HCT116 (cell line): ENCODE measurements around the gene ZBED6. TPM values are rescaled to one million over a fixed set of nuclear protein-coding genes. Genes with fewer than 3 reads are reported as not detected.
"Not testable (repeated sequence)": the region's sequence is repeated elsewhere in the genome, so short reads cannot be mapped to it uniquely, and the experiment has no call there.

Experiments
- ATAC-seq: fragments of 200-7000 bp; cut with Tn5 transposase; 2 replicates; pipeline ENCODE4 v1.9.1; 2020; ENCODE audit warnings: mild to moderate bottlenecking, moderate library complexity
- BruUV-seq: library from RNA; stranded (reverse); fragments of 400-500 nt; replicated peaks from 2 replicates; lab custom pipeline; 2021; lab: Mats Ljungman, UMichigan
- CTCF ChIA-PET: fragments of 300-600 bp; sonication (Branson Sonifier 250); formaldehyde crosslinking; loops from one replicate; lab custom pipeline; 2021; ENCODE audit warnings: antibody characterized with exemption; lab: Charles Lee
- POLR2A ChIA-PET: fragments of 300-600, 350-600 bp; sonication (Branson Sonifier 250); formaldehyde crosslinking; loops from one replicate; lab custom pipeline; 2021; ENCODE audit warnings: antibody characterized with exemption; lab: Charles Lee
- RAD21 ChIA-PET, 2 experiments: fragments of 300-600 bp; sonication (Branson Sonifier 250); formaldehyde crosslinking; loops; one replicate each; lab custom pipeline; 2023; ENCODE audit warnings: low total read pairs in 2 of 2; ENCODE audit not compliant: uncharacterized antibody in 2 of 2, unreplicated experiment in 2 of 2, low non-redundant PET in 1 of 2; lab: Charles Lee
- DNase-seq: peaks from one replicate; pipeline ENCODE4 v3.0.0-alpha.2; 2010; ENCODE audit warnings: low read depth, low spot score
- H2AFZ ChIP-seq: fragments of 200-600 bp; shearing (Covaris generic), sonication (generic); 2 replicates; pipeline ENCODE4 v1.6.1; 2017; ENCODE audit warnings: low read depth, mixed run types, mixed read lengths, antibody characterized with exemption, low read length; ENCODE audit not compliant: poor library complexity, severe bottlenecking
- H3K27ac ChIP-seq: 2 replicates; pipeline ENCODE4 v1.5.1; 2012; ENCODE audit warnings: low read depth, low read length
- H3K27me3 ChIP-seq: fragments of 200-600 bp; sonication (generic); 2 replicates; pipeline ENCODE4 v1.6.1; 2016; ENCODE audit warnings: mixed run types, low read length, mixed read lengths; ENCODE audit not compliant: insufficient read depth
- H3K36me3 ChIP-seq, 2 experiments: fragments of 200-500 bp in 1 of 2; fragments of 200-600 bp in 1 of 2; sonication (Bioruptor generic) in 1 of 2; sonication (generic) in 1 of 2; 2 replicates each; pipeline versions ENCODE4 v1.5.1 to v1.6.1; 2014 to 2016; ENCODE audit warnings: low read length in 2 of 2, inconsistent platforms in 1 of 2, mixed read lengths in 1 of 2, mixed run types in 1 of 2; ENCODE audit not compliant: insufficient read depth in 2 of 2, control insufficient read depth in 1 of 2
- H3K4me1 ChIP-seq, 2 experiments: fragments of 200-600 bp in 1 of 2; sonication (generic) in 1 of 2; 2 replicates each; pipeline versions ENCODE4 v1.5.1 to v1.6.1; 2012 to 2017; ENCODE audit warnings: low read length in 2 of 2, inconsistent platforms in 1 of 2, mild to moderate bottlenecking in 1 of 2, mixed read lengths in 1 of 2, mixed run types in 1 of 2, moderate library complexity in 1 of 2; ENCODE audit not compliant: insufficient read depth in 2 of 2, control insufficient read depth in 1 of 2
- H3K4me2 ChIP-seq: fragments of 200-600 bp; sonication (generic); 2 replicates; pipeline ENCODE4 v1.6.1; 2017; ENCODE audit warnings: mixed run types, low read length, mixed read lengths
- H3K4me3 ChIP-seq, 2 experiments: fragments of 200-600 bp in 1 of 2; sonication (generic) in 1 of 2; replicated peaks in 1 of 2; 2 replicates each; pipeline ENCODE4 v1.5.1; 2011 to 2016; ENCODE audit warnings: low read length in 2 of 2, control low read depth in 1 of 2, low read depth in 1 of 2, mild to moderate bottlenecking in 1 of 2, mixed read lengths in 1 of 2, mixed run types in 1 of 2
- H3K79me2 ChIP-seq: fragments of 200-600 bp; sonication (generic); 2 replicates; pipeline ENCODE4 v1.6.1; 2017; ENCODE audit warnings: mild to moderate bottlenecking, mixed run types, low read length, moderate library complexity, mixed read lengths; ENCODE audit not compliant: insufficient read depth
- H3K9ac ChIP-seq: fragments of 200-600 bp; sonication (generic); 2 replicates; pipeline ENCODE4 v1.6.1; 2016; ENCODE audit warnings: low read length, mixed read lengths
- H3K9me2 ChIP-seq: fragments of 200-600 bp; sonication (generic), shearing (Covaris generic); 2 replicates; pipeline ENCODE4 v1.6.1; 2017; ENCODE audit warnings: mixed run types, mild to moderate bottlenecking, moderate library complexity; ENCODE audit not compliant: insufficient read depth
- H3K9me3 ChIP-seq, 2 experiments: fragments of 200-500 bp in 1 of 2; fragments of 200-600 bp in 1 of 2; sonication (Bioruptor generic) in 1 of 2; sonication (generic) in 1 of 2; 2 replicates each; pipeline ENCODE4 v1.6.1; 2014 to 2017; ENCODE audit warnings: low read length in 2 of 2, mixed read lengths in 2 of 2, inconsistent platforms in 1 of 2, low read depth in 1 of 2, mild to moderate bottlenecking in 1 of 2, mixed run types in 1 of 2, moderate library complexity in 1 of 2; ENCODE audit not compliant: control insufficient read depth in 1 of 2, insufficient read depth in 1 of 2
- H4K20me1 ChIP-seq: fragments of 200-600 bp; sonication (generic), shearing (Covaris generic); 2 replicates; pipeline ENCODE4 v1.6.1; 2017; ENCODE audit warnings: mixed run types, mild to moderate bottlenecking, moderate library complexity; ENCODE audit not compliant: insufficient read depth
- CBX3 ChIP-seq: IDR thresholded peaks from 2 replicates; pipeline ENCODE4 v1.6.1; 2012; ENCODE audit warnings: low read depth
- CEBPB ChIP-seq: IDR thresholded peaks from 2 replicates; pipeline ENCODE4 v1.6.1; 2012; ENCODE audit warnings: low read depth
- CTCF ChIP-seq, 3 experiments: fragments of 200-600 bp in 1 of 3; sonication (generic) in 1 of 3; IDR thresholded peaks in 2 of 3; conservative IDR thresholded peaks in 1 of 3; 2 replicates each; pipeline ENCODE4 v1.5.1; 2012 to 2017; ENCODE audit warnings: low read depth in 2 of 3, low read length in 2 of 3, antibody characterized with exemption in 1 of 3, borderline replicate concordance in 1 of 3, control low read depth in 1 of 3, mild to moderate bottlenecking in 1 of 3, mixed read lengths in 1 of 3, mixed run types in 1 of 3, moderate library complexity in 1 of 3; ENCODE audit not compliant: insufficient read depth in 1 of 3
- EGR1 ChIP-seq: IDR thresholded peaks from 2 replicates; pipeline ENCODE4 v1.6.1; 2012; ENCODE audit warnings: low read depth
- ELF1 ChIP-seq: IDR thresholded peaks from 2 replicates; pipeline ENCODE4 v1.6.1; 2012; ENCODE audit warnings: low read depth, borderline replicate concordance
- EZH2 ChIP-seq: fragments of 200-600 bp; sonication (generic); IDR thresholded peaks from 2 replicates; pipeline ENCODE4 v1.6.1; 2017; ENCODE audit warnings: antibody characterized with exemption, mixed run types
- EZH2phosphoT487 ChIP-seq: fragments of 200-600 bp; IDR thresholded peaks from 2 replicates; pipeline ENCODE4 v1.6.1; 2018; ENCODE audit warnings: antibody characterized with exemption, borderline replicate concordance
- FOSL1 ChIP-seq: IDR thresholded peaks from 2 replicates; pipeline ENCODE4 v1.6.1; 2012; ENCODE audit warnings: low read depth
- JUND ChIP-seq: IDR thresholded peaks from 2 replicates; pipeline ENCODE4 v1.6.1; 2012
- MAX ChIP-seq: IDR thresholded peaks from 2 replicates; pipeline ENCODE4 v1.6.1; 2012
- POLR2AphosphoS5 ChIP-seq: IDR thresholded peaks from 2 replicates; pipeline ENCODE4 v1.6.1; 2011; ENCODE audit warnings: mild to moderate bottlenecking, low read depth, low read length, moderate library complexity
- RAD21 ChIP-seq: IDR thresholded peaks from 2 replicates; pipeline ENCODE4 v1.6.1; 2012; ENCODE audit warnings: low read depth, mild to moderate bottlenecking
- SIN3A ChIP-seq: IDR thresholded peaks from 2 replicates; pipeline ENCODE4 v1.6.1; 2012; ENCODE audit warnings: low read depth
- ZBTB33 ChIP-seq: IDR thresholded peaks from 2 replicates; pipeline ENCODE4 v1.6.1; 2011; ENCODE audit warnings: mild to moderate bottlenecking, low read length, moderate library complexity; ENCODE audit not compliant: insufficient replicate concordance; ENCODE audit errors: extremely low read depth
- intact Hi-C: fragments of 100-400 bp; cut with micrococcal nuclease; formaldehyde crosslinking; loops from 2 replicates; pipeline ENCODE4 v1.10.0; 2022
- total RNA-seq: library from RNA; stranded (reverse); gene quantifications from one replicate; pipeline ENCODE4 v1.2.1, GENCODE V29; 2021; ENCODE audit not compliant: unreplicated experiment
- TF ChIP-seq, protein P1 (sequence below): IDR thresholded peaks from 2 replicates; pipeline ENCODE4 v1.6.1; 2012

ZBED6 gene
- total RNA-seq, 1 experiment from 2014 or later = 26.9 TPM

- ChIA-PET CTCF (no interaction called here), POLR2A (no interaction called here)
- BruUV-seq = no TSS peak
Observed at GRCh38 chr1:203760506-203760905, 34.9 kb upstream of the ZBED6 start.

DNA sequence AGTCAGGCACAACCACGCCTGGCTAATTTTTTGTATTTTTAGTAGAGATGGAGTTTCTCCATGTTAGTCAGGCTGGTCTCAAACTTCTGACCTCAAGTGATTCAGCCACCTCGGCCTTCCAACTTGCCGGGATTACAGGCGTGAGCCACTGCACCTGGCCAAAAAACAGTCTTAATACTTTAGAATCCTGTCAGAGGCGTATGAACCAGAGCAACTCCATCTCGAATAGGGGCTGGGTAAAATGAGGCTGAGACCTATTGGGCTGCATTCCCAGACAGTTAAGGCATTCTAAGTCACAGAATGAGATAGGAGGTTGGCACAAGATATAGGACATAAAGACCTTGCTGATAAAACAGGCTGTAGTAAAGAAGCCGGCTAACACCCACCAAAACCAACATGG lies 33.5 kb upstream of the ZBED6 start:
- POLR2A ChIA-PET, intact Hi-C loops: not testable (repeated sequence)

More at GRCh38 chr1:203760506-203760905, 34.9 kb upstream of the ZBED6 start:
- Histone ChIP-seq H3K4me2 (no peak overlapping the region), H2AFZ (no peak overlapping the region), H3K27ac (no peak overlapping the region), H3K9ac (no peak overlapping the region), H3K4me3 (no peak overlapping the region), H3K79me2 (no peaks in the 10 kb centered on the region), H3K36me3 (no peaks in the 10 kb centered on the region), H3K9me2 (no peaks in the 10 kb centered on the region), H3K9me3 (no peaks in the 10 kb centered on the region), H4K20me1 (no peaks in the 10 kb centered on the region), H3K27me3 (no peaks in the 10 kb centered on the region), H3K4me1 (peaks cover 15 to 17% of the 10 kb centered on the region in 2 experiments)
- no peak for ATAC-seq
- intact Hi-C loops = no loop called here
- no peak for DNase-seq
- TF ChIP-seq POLR2AphosphoS5 (no peak), FOSL1 (no peak), CEBPB (no peak), MAX (no peak), JUND (no peak), RAD21 (no peak), EZH2 (no peak), EGR1 (no peak), ZBTB33 (no peak), CBX3 (no peak), SIN3A (no peak), ELF1 (no peak), CTCF (IDR thresholded peaks at IDR 0.05 in 2 of 3, conservative IDR thresholded peaks at IDR 0.05 in 1 of 3; ENCODE audit: borderline replicate concordance in 1 of 3, insufficient read depth in 1 of 3, low read depth in 2 of 3, low read length in 2 of 3) (no peak), EZH2phosphoT487 (no peak)
- TF ChIP-seq, protein P1, sequence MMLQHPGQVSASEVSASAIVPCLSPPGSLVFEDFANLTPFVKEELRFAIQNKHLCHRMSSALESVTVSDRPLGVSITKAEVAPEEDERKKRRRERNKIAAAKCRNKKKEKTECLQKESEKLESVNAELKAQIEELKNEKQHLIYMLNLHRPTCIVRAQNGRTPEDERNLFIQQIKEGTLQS = no peak
- RAD21 ChIA-PET = no interaction called here

More for the DNA sequence above, 33.5 kb upstream of the ZBED6 start:
- H3K9me2 ChIP-seq, H3K4me1 ChIP-seq, H3K27me3 ChIP-seq, ATAC-seq, H3K79me2 ChIP-seq, BruUV-seq, H2AFZ ChIP-seq, H3K4me3 ChIP-seq, DNase-seq, H3K9ac ChIP-seq, H3K36me3 ChIP-seq, CTCF ChIA-PET, H3K4me2 ChIP-seq, H4K20me1 ChIP-seq, H3K27ac ChIP-seq, H3K9me3 ChIP-seq, RAD21 ChIA-PET: not testable (repeated sequence)
